HG03521 (cell line): ENCODE measurements around the gene CMTM3.
"Not testable (repeated sequence)": the region's sequence is repeated elsewhere in the genome, so short reads cannot be mapped to it uniquely, and the experiment has no call there.

Experiments used
- ATAC-seq: cut with Tn5 transposase; IDR thresholded peaks from one replicate; pipeline ENCODE4 v1.9.1; 2021; ENCODE audit warnings: mild to moderate bottlenecking, moderate library complexity; ENCODE audit not compliant: unreplicated experiment

Gene CMTM3

GRCh38 chr16:66608241-66609138, 4.0 kb downstream of the CMTM3 start:
- ATAC-seq: peak; percentile 33

GRCh38 chr16:66609139-66609510, 4.6 kb downstream of the CMTM3 start:
- ATAC-seq: no peak

- no peak for ATAC-seq
Measured at GRCh38 chr16:66610111-66610820, 5.8 kb downstream of the CMTM3 start.

- not testable (repeated sequence) for ATAC-seq
Measured at GRCh38 chr16:66611911-66612310, 7.4 kb downstream of the CMTM3 start.

GRCh38 chr16:66612422-66612821, 7.9 kb downstream of the CMTM3 start:
- no peak for ATAC-seq

- no peak for ATAC-seq
Measured at GRCh38 chr16:66614161-66614802, 9.8 kb downstream of the CMTM3 start.

- ATAC-seq: no peak
Measured at GRCh38 chr16:66616169-66616568, 11.7 kb downstream of the CMTM3 start.

GRCh38 chr16:66616592-66616991, 12.1 kb downstream of the CMTM3 start:
- no peak for ATAC-seq

- no peak for ATAC-seq
Measured at GRCh38 chr16:66617010-66617434, 12.5 kb downstream of the CMTM3 start.

- no peak for ATAC-seq
Measured at GRCh38 chr16:66617728-66618127, 13.2 kb downstream of the CMTM3 start.

- no peak for ATAC-seq
Measured at GRCh38 chr16:66618588-66619375, 14.3 kb downstream of the CMTM3 start.

- no peak for ATAC-seq
Measured at GRCh38 chr16:66619534-66620428, 15.3 kb downstream of the CMTM3 start.

- no peak for ATAC-seq
Measured at GRCh38 chr16:66620429-66620795, 15.9 kb downstream of the CMTM3 start.

GRCh38 chr16:66621973-66622372, 17.5 kb downstream of the CMTM3 start:
- ATAC-seq: no peak

GRCh38 chr16:66622863-66623262, 18.4 kb downstream of the CMTM3 start:
- ATAC-seq: no peak

- ATAC-seq: no peak
Measured at GRCh38 chr16:66623755-66624154, 19.3 kb downstream of the CMTM3 start.

GRCh38 chr16:66627611-66628378, 23.3 kb downstream of the CMTM3 start:
- ATAC-seq: not testable (repeated sequence)

GRCh38 chr16:66629856-66630255, 25.4 kb downstream of the CMTM3 start:
- ATAC-seq: no peak
